H1 (cell line): Measurements from ENCODE around the gene VGLL2. TPM values are rescaled to one million over a fixed set of nuclear protein-coding genes. Genes with fewer than 3 reads are reported as not detected.

Experiments used
- CTCF ChIA-PET: fragments of 300-600 bp; sonication (Branson Sonifier 250); formaldehyde crosslinking; loops from one replicate; lab custom pipeline; 2021; ENCODE audit not compliant: partially characterized antibody; lab: Charles Lee
- POLR2A ChIA-PET: fragments of 300-600 bp; sonication (Branson Sonifier 250); formaldehyde crosslinking; loops from one replicate; lab custom pipeline; 2021; ENCODE audit warnings: inconsistent platforms; ENCODE audit not compliant: partially characterized antibody; lab: Charles Lee
- DNase-seq, 2 experiments: peaks; one replicate each; pipeline versions ENCODE4 v3.0.0 to v3.0.0-alpha.2; 2010 to 2022; ENCODE audit warnings: low spot score in 2 of 2, low read depth in 1 of 2, mixed read lengths in 1 of 2
- FAIRE-seq: peaks from 2 replicates; lab custom pipeline; 2011; peaks lifted over from hg19 to GRCh38; lab: Jason Lieb, UNC
- H2AFZ ChIP-seq: 2 replicates; pipeline ENCODE4 v1.8.1; 2012; ENCODE audit warnings: low read length, inconsistent platforms
- H2AK5ac ChIP-seq: 2 replicates; pipeline ENCODE4 v1.6.1; 2013; ENCODE audit warnings: low read depth, low read length
- H2BK120ac ChIP-seq: replicated peaks from 2 replicates; pipeline ENCODE3; 2013; ENCODE audit warnings: low read depth, low read length, inconsistent platforms
- H2BK12ac ChIP-seq: 2 replicates; pipeline ENCODE4 v1.6.1; 2013; ENCODE audit warnings: low read depth, low read length
- H2BK15ac ChIP-seq: 2 replicates; pipeline ENCODE4 v1.6.1; 2013; ENCODE audit warnings: low read length
- H2BK20ac ChIP-seq: 2 replicates; pipeline ENCODE4 v1.6.1; 2013; ENCODE audit warnings: low read length
- H2BK5ac ChIP-seq: 2 replicates; pipeline ENCODE4 v1.6.1; 2013; ENCODE audit warnings: low read depth, low read length
- H3K14ac ChIP-seq: 2 replicates; pipeline ENCODE4 v1.6.1; 2013; ENCODE audit warnings: inconsistent platforms; ENCODE audit not compliant: insufficient read length
- H3K18ac ChIP-seq: 2 replicates; pipeline ENCODE4 v1.6.1; 2013; ENCODE audit warnings: low read length; ENCODE audit errors: extremely low read depth
- H3K23ac ChIP-seq: 2 replicates; pipeline ENCODE4 v1.6.1; 2013; ENCODE audit warnings: inconsistent platforms; ENCODE audit not compliant: insufficient read length
- H3K23me2 ChIP-seq: 2 replicates; pipeline ENCODE4 v1.6.1; 2013; ENCODE audit warnings: low read depth, low read length
- H3K27ac ChIP-seq: 2 replicates; pipeline ENCODE4 v1.6.1; 2011; ENCODE audit warnings: low read depth, low read length, inconsistent platforms
- H3K27me3 ChIP-seq, 4 experiments: replicated peaks in 1 of 4; 1 replicate in 1 of 4; 2 replicates in 3 of 4; pipeline versions ENCODE4 v1.6.1 to v1.8.1; 2011 to 2013; ENCODE audit warnings: low read length in 3 of 4, mild to moderate bottlenecking in 3 of 4, inconsistent platforms in 2 of 4, mixed read lengths in 2 of 4, moderate library complexity in 1 of 4; ENCODE audit not compliant: control insufficient read depth in 3 of 4, insufficient read depth in 3 of 4; ENCODE audit errors: extremely low read depth in 1 of 4
- H3K36me3 ChIP-seq, 4 experiments: 2 replicates each; pipeline versions ENCODE4 v1.6.1 to v1.8.1; 2011 to 2013; ENCODE audit warnings: mild to moderate bottlenecking in 4 of 4, low read length in 3 of 4, moderate library complexity in 2 of 4, control low read depth in 1 of 4, inconsistent platforms in 1 of 4; ENCODE audit not compliant: insufficient read depth in 4 of 4, control insufficient read depth in 2 of 4
- H3K4ac ChIP-seq: replicated peaks from 2 replicates; pipeline ENCODE3; 2013; ENCODE audit warnings: low read length, low read depth, mixed read lengths, inconsistent platforms; ENCODE audit not compliant: insufficient read length
- H3K4me1 ChIP-seq, 4 experiments: replicated peaks in 1 of 4; 1 replicate in 1 of 4; 2 replicates in 3 of 4; pipeline versions ENCODE4 v1.6.1 to v1.8.1; 2011 to 2013; ENCODE audit warnings: low read length in 3 of 4, inconsistent platforms in 2 of 4, mixed read lengths in 1 of 4; ENCODE audit not compliant: insufficient read depth in 4 of 4, control insufficient read depth in 3 of 4
- H3K4me2 ChIP-seq, 2 experiments: 2 replicates each; pipeline versions ENCODE4 v1.6.1 to v1.8.1; 2011 to 2013; ENCODE audit warnings: low read depth in 2 of 2, low read length in 2 of 2, control low read depth in 1 of 2, inconsistent platforms in 1 of 2, mild to moderate bottlenecking in 1 of 2; ENCODE audit not compliant: insufficient read depth in 1 of 2
- H3K4me3 ChIP-seq, 4 experiments: fragments of 200-600, 300-600 bp in 1 of 4; sonication (generic), shearing (Covaris generic), sonication (Bioruptor Twin) in 1 of 4; 2 replicates each; pipeline versions ENCODE4 v1.5.1 to v1.8.1; 2011 to 2016; ENCODE audit warnings: low read length in 4 of 4, low read depth in 3 of 4, control low read depth in 2 of 4, inconsistent platforms in 2 of 4, mild to moderate bottlenecking in 2 of 4, mixed read lengths in 1 of 4, moderate library complexity in 1 of 4; ENCODE audit not compliant: insufficient read depth in 2 of 4; ENCODE audit errors: extremely low read depth in 1 of 4
- H3K56ac ChIP-seq: replicated peaks from 2 replicates; pipeline ENCODE3; 2013; ENCODE audit warnings: low read depth, mild to moderate bottlenecking, mixed read lengths, low read length, inconsistent platforms; ENCODE audit not compliant: insufficient read length
- H3K79me1 ChIP-seq: 2 replicates; pipeline ENCODE4 v1.6.1; 2013; ENCODE audit warnings: low read depth, low read length, control low read depth
- H3K79me2 ChIP-seq, 2 experiments: 2 replicates each; pipeline versions ENCODE4 v1.6.1 to v1.8.1; 2012 to 2013; ENCODE audit warnings: low read length in 2 of 2, mild to moderate bottlenecking in 2 of 2, inconsistent platforms in 1 of 2; ENCODE audit not compliant: insufficient read depth in 2 of 2, control insufficient read depth in 1 of 2
- H3K9ac ChIP-seq, 4 experiments: replicated peaks in 1 of 4; 1 replicate in 1 of 4; 2 replicates in 3 of 4; pipeline versions ENCODE4 v1.6.1 to v1.8.1; 2011 to 2013; ENCODE audit warnings: low read depth in 3 of 4, low read length in 3 of 4, control low read depth in 2 of 4, mild to moderate bottlenecking in 2 of 4, moderate library complexity in 2 of 4, inconsistent platforms in 1 of 4; ENCODE audit errors: extremely low read depth in 1 of 4
- H3K9me3 ChIP-seq, 2 experiments: 2 replicates each; pipeline versions ENCODE4 v1.6.1 to v1.8.1; 2012 to 2013; ENCODE audit warnings: mild to moderate bottlenecking in 2 of 2, moderate library complexity in 2 of 2, control low read depth in 1 of 2, inconsistent platforms in 1 of 2, low read depth in 1 of 2, low read length in 1 of 2, mixed read lengths in 1 of 2; ENCODE audit not compliant: insufficient read depth in 2 of 2
- H4K20me1 ChIP-seq, 2 experiments: replicated peaks in 1 of 2; 2 replicates each; pipeline versions ENCODE3 to v1.8.1; 2011 to 2013; ENCODE audit warnings: inconsistent platforms in 2 of 2, low read length in 2 of 2, mild to moderate bottlenecking in 1 of 2; ENCODE audit not compliant: insufficient read depth in 2 of 2, control insufficient read depth in 1 of 2
- H4K5ac ChIP-seq: 2 replicates; pipeline ENCODE4 v1.6.1; 2013; ENCODE audit warnings: low read length, low read depth, mixed read lengths, inconsistent platforms; ENCODE audit not compliant: insufficient read length
- H4K8ac ChIP-seq: 2 replicates; pipeline ENCODE4 v1.8.0; 2013; ENCODE audit warnings: mild to moderate bottlenecking, moderate library complexity, low read length, inconsistent platforms; ENCODE audit not compliant: insufficient read depth; ENCODE audit errors: extremely low read depth
- H4K91ac ChIP-seq: replicated peaks from 2 replicates; pipeline ENCODE3; 2013; ENCODE audit warnings: low read length, mixed read lengths, inconsistent platforms; ENCODE audit not compliant: insufficient read length
- CTBP2 ChIP-seq: IDR thresholded peaks from 2 replicates; pipeline ENCODE4 v1.7.0; 2011; ENCODE audit warnings: borderline replicate concordance, mild to moderate bottlenecking, moderate library complexity, mixed read lengths, low read length; ENCODE audit not compliant: insufficient read depth, insufficient read length
- RNF2 ChIP-seq: fragments of 200-900, 300-1000 bp; sonication (generic); IDR thresholded peaks from 2 replicates; pipeline ENCODE4 v1.7.1; 2016; ENCODE audit warnings: borderline replicate concordance, low read depth, mild to moderate bottlenecking, antibody characterized with exemption, low read length; ENCODE audit not compliant: poor library complexity, severe bottlenecking; ENCODE audit errors: missing control alignments
- RXRA ChIP-seq: IDR thresholded peaks from 2 replicates; pipeline ENCODE4 v1.6.1; 2011; ENCODE audit warnings: low read depth, mild to moderate bottlenecking, low read length, moderate library complexity; ENCODE audit not compliant: insufficient read depth
- SP2 ChIP-seq: IDR thresholded peaks from 2 replicates; pipeline ENCODE4 v1.6.1; 2012; ENCODE audit warnings: mild to moderate bottlenecking, low read length, inconsistent platforms
- SP4 ChIP-seq: IDR thresholded peaks from 2 replicates; pipeline ENCODE4 v1.6.1; 2012; ENCODE audit warnings: low read length, inconsistent platforms
- SUZ12 ChIP-seq: fragments of 200-600 bp; sonication (generic); IDR thresholded peaks from 2 replicates; pipeline ENCODE4 v1.6.1; 2012; ENCODE audit warnings: mild to moderate bottlenecking, inconsistent platforms, low read length, moderate library complexity, mixed read lengths
- WGBS, 2 experiments: shearing (Covaris generic) in 1 of 2; methylation state at CpG; one replicate each; pipeline versions ENCODE4 v1.1.6 to v1.1.7; 2013 to 2015; ENCODE audit warnings: low lambda C conversion rate in 2 of 2, mixed read lengths in 2 of 2, inconsistent platforms in 1 of 2, low coverage in 1 of 2, missing lambda C conversion rate in 1 of 2; ENCODE audit not compliant: insufficient replicate concordance in 2 of 2, insufficient coverage in 1 of 2, insufficient read length in 1 of 2; ENCODE audit errors: extremely low coverage in 1 of 2, missing lambda C conversion rate in 1 of 2; 5-methylcytosine and 5-hydroxymethylcytosine counted together
- polyA plus RNA-seq, 7 experiments: library from polyadenylated mRNA; depleted of rRNA in 3 of 7; stranded (reverse) in 5 of 7; unstranded in 2 of 7; fragments of >200 nt in 5 of 7; fragments of 200-250 nt in 2 of 7; gene quantifications; 1 replicate in 5 of 7; 2 replicates in 1 of 7; 4 replicates in 1 of 7; pipeline versions ENCODE4 v1.2.1 to v1.2.3, GENCODE V29; 2011 to 2013; ENCODE audit warnings: missing spikeins in 2 of 7, mixed read lengths in 2 of 7
- total RNA-seq: library from RNA; stranded (reverse); fragmentation: NEBNext Ultra II Directional; extraction: Animal tissue kit (Norgen Biotek cat#: 25700); gene quantifications from 2 replicates; pipeline ENCODE4 v1.2.1, GENCODE V29; 2021

The VGLL2 gene
- total and polyA plus RNA-seq, 2 of the 8 experiments (the other 6 are each of a cell fraction or from before 2014, with no cell fraction given), result not detected

GRCh38 chr6:117270843-117271507 lies 5.6 kb downstream of the VGLL2 start:
- Histone ChIP-seq H3K23ac (no peak overlapping the region), H2BK120ac (no peak overlapping the region), H2BK5ac (no peak overlapping the region), H3K18ac (no peak overlapping the region), H3K4me2 (peak overlapping the region; percentile 72 to 96), H4K20me1 (peaks cover 2 to 11% of the 10 kb centered on the region in 2 experiments), H3K56ac (no peak overlapping the region), H3K4me1 (peaks cover 0 to 10% (median 2%) of the 10 kb centered on the region in 4 experiments; a peak in 4 of 7 replicates), H3K23me2 (peaks cover 6% of the 10 kb centered on the region; the same call in 1 of the 2 replicates), H3K79me1 (no peaks in the 10 kb centered on the region), H4K91ac (no peak overlapping the region), H2BK12ac (0 out of 2 replicates have a peak overlapping the region, but pooled peaks have one; percentile 42), H3K27ac (no peak overlapping the region), H2BK20ac (no peak overlapping the region), H3K27me3 (peaks cover 54 to 80% (median 67%) of the 10 kb centered on the region in 4 experiments), H3K9me3 (no peaks in the 10 kb centered on the region), H2AFZ (peak overlapping the region; percentile 70; the same call in 1 of the 2 replicates), H3K4me3 (peak overlapping the region; percentile 25 to 64 (median 44)), H3K9ac (peak overlapping the region in 1 of 4 experiments; percentile 37; a peak in 1 of 7 replicates), H3K14ac (no peak overlapping the region), H3K4ac (no peak overlapping the region), H2AK5ac (no peak overlapping the region), H3K36me3 (no peaks in the 10 kb centered on the region), H3K79me2 (no peaks in the 10 kb centered on the region), H4K8ac (no peak overlapping the region), H2BK15ac (no peak overlapping the region), H4K5ac (no peak overlapping the region)
- DNase-seq, result no peak
- ChIA-PET POLR2A (interaction anchor here (0.6 kb wide), 1 partner anchor 17 kb away, joined by 3 read pairs; no protein-coding TSS in a partner anchor), CTCF (interaction anchor here (0.5 to 4.5 kb wide), 7 partner anchors 8 to 307 kb away, joined by 3 to 20 read pairs (median 4); no protein-coding TSS in a partner anchor)
- 8% methylated on average over 19 of the region's 48 CpGs; no CpG with 5 or more reads in 1 of the 2 experiments for WGBS, 2 experiments
- no peak for FAIRE-seq
- TF ChIP-seq RNF2 (peak; percentile 2), SP4 (no peak), SP2 (no peak), SUZ12 (peak; percentile 85), RXRA (no peak), CTBP2 (no peak)
